T-helper 2 cell treated with Interferon-gamma antibody and Interleukin-4, amounts not matched to agents 5 μg/mL and 100 μg/mL, for 36 hours (primary cell): ENCODE measurements around the gene MAGEF1.
A peak's percentile ranks its signal among the peaks of the same experiment; 100 is the strongest.

ENCODE experiments used
- DNase-seq: peaks from one replicate; pipeline ENCODE4 v3.0.0; 2021; ENCODE audit warnings: low spot score
- H3K27ac Mint-ChIP-seq: one replicate; pipeline ENCODE4 v1.8.0; 2021; ENCODE audit warnings: mild to moderate bottlenecking, mixed read lengths
- H3K27me3 Mint-ChIP-seq: one replicate; pipeline ENCODE4 v1.8.0; 2021; ENCODE audit warnings: low read depth, mixed read lengths
- H3K36me3 Mint-ChIP-seq: one replicate; pipeline ENCODE4 v1.8.0; 2021; ENCODE audit warnings: low read depth, mixed read lengths
- H3K4me1 Mint-ChIP-seq: one replicate; pipeline ENCODE4 v1.8.0; 2021; ENCODE audit warnings: low read depth, mixed read lengths
- H3K4me3 Mint-ChIP-seq: one replicate; pipeline ENCODE4 v1.8.0; 2022; ENCODE audit warnings: mild to moderate bottlenecking, moderate library complexity, mixed read lengths
- H3K9me3 Mint-ChIP-seq: one replicate; pipeline ENCODE4 v1.8.0; 2021; ENCODE audit warnings: mixed read lengths

The MAGEF1 gene

DNA sequence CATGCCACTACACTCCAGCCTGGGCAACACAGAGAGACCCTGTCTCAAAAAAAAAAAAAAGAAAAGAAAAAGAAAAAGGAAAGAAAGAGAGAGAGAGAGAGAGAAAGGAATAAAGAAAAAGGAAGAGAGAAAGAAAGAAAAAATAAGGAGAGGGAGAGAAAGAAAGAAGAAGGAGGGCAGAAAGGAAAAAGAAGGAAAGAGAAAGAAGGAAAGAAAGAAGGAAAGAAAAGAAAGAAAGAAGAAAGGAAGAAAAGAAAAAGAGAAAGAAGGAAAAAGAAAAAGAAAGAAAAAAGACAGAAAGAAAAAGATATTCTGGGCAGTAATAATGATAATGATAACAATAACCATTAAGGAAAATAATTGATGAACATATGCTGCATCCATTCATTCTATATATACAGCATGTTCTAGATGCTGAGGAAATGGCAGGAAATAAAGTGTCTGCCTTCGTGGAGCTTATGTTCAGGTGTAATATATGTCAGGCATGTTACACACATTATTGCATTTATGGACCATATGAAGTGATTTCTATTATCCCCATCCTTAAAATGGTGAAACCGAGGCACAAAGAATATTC lies 37.4 kb upstream of the MAGEF1 start:
- H3K9me3 Mint-ChIP-seq = no peaks in the 10 kb centered on the region
- peaks cover 4% of the 10 kb centered on the region for H3K27me3 Mint-ChIP-seq
- peaks cover 12% of the 10 kb centered on the region for H3K4me1 Mint-ChIP-seq
- no peak overlapping the region for H3K27ac Mint-ChIP-seq
- H3K4me3 Mint-ChIP-seq = no peak overlapping the region
- no peak for DNase-seq
- no peaks in the 10 kb centered on the region for H3K36me3 Mint-ChIP-seq

DNA sequence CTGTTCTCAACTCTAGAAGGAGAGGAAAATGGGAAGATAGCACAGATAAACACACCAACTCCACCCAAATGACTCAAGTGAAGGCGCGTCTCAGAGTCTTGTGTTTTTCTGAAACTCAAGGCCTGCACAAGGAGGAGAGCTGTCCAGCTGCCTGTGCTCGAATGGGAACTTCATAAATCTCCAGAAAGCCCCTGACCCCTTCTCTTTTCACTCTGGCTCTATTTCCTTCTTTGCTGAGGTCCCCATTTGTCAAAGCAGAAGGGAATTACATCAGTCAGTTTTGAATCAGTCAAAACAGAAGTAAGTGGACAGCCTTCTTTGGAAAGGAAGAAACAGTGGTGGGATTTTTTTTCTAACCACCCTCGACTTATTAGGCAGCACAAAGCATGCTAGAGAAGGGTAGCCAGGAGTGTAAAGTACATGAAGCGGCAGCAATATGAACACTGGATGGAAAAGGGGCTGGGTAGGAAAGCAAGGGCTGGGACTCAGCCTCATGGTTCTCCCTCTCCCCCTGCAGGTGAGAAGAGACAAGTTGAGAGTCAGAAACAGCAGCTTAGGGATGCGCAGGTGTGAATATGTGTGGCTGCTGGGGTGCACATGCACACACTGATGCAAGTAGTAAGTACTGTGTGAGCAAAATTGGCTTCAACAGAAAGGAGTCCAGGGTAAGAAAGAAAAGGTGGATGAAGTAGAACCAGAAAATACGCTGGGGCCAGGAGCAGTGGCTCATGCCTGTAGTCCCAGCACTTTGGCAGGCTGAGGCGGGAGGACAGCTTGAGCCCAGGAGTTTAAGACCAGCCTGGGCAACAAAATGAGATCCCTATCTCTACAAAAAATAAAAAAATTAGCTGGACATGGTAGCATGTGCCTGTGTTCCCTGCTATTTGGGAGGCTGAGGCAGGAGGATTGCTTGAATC lies 36.6 kb upstream of the MAGEF1 start:
- H3K36me3 Mint-ChIP-seq = no peaks in the 10 kb centered on the region
- no peak overlapping the region for H3K4me3 Mint-ChIP-seq

DNA sequence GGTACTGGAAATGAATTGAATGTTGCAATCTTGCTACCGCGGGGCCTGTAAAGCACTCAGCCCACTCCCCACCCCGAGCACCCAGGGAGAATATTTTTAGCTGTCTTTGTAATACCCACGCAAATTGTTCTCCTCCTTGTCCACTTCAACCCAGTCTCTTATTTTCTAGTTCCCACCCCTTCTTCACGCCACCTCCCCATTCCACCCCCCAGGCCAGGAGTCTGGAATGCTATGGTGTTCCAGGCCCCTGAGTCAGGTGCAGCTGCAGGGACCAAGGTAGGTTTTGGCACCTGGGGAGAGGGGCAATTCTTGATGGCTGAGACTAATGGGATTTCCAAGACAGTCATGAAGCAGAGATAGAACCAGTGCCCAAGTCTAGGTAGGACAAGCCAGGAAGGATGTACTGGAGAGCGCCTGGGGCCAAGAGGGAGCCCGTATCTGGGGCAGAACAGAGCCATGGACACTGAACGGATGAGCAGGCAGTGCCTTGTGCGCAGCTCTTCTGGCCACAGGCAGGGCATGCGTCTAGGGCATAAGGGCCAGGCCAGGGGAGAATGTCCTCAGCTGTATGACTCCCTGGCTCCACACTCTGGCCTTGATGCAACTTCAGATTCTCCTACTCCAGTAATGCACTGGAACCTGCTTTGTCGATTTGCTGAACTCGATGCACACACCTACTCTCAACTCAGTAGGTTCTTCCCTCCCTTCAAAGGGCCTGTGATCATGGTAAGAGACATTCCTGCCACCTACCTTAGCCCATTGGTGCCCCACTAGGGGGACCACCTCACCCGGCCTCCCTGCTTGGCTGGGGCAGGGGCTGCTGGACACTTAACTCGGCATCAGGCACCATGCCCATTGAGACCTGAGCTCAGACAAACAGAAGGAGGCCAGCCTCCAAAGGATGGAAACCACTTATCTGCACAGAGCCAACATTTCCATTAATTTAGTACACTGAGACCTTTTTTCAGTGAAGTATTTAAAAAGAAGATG lies 34.6 kb upstream of the MAGEF1 start:
- Mint-ChIP-seq H3K9me3 (no peaks in the 10 kb centered on the region), H3K27ac (no peak overlapping the region), H3K36me3 (no peaks in the 10 kb centered on the region), H3K27me3 (no peaks in the 10 kb centered on the region), H3K4me1 (peaks cover 12% of the 10 kb centered on the region), H3K4me3 (no peak overlapping the region)
- DNase-seq = no peak

More for the DNA sequence above, 36.6 kb upstream of the MAGEF1 start:
- Mint-ChIP-seq H3K4me1 (peaks cover 12% of the 10 kb centered on the region), H3K9me3 (no peaks in the 10 kb centered on the region), H3K27ac (no peak overlapping the region), H3K27me3 (peaks cover 4% of the 10 kb centered on the region)
- no peak for DNase-seq

DNA sequence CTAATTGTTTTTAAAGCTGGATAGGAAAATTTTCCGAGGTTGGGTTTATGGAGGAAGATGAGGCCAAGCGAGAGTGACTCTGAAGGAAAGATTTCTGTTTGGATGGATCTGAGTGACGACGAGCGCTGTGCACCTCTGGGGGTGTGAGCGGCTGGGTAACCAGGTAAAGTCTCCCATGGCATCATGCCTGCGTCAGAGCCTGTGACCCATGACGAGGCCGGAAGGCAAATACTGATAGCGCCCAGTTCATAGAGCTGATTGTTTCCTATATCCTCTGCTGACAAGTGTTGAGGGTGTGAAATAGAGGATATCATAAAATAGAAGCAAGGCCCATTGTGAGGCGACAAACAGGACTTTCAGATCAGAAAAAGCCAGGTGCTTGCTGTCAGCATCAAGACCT lies 33.7 kb upstream of the MAGEF1 start:
- H3K27ac Mint-ChIP-seq = no peak overlapping the region

DNA sequence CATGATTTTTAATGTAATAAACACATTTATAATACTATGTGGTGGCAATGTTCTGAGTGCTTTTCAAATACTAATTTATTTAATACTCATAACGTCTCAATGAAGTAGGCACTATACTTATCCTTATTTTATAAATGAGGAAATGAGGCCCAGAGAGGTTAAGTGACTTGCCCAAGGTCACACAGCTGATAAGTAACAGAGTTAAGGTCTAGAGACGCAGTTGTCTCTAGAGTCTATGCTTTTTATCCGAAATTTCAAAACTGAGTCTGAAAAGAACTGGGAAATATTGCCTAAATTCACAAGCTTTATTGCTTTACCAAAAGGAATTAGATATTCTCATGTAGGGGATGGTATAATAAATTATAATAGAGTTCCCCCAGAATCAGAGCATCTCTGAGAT lies 31.4 kb upstream of the MAGEF1 start:
- DNase-seq = no peak
- no peak overlapping the region for H3K27ac Mint-ChIP-seq
- H3K36me3 Mint-ChIP-seq = no peaks in the 10 kb centered on the region
- peaks cover 7% of the 10 kb centered on the region for H3K4me1 Mint-ChIP-seq
- H3K4me3 Mint-ChIP-seq = no peak overlapping the region
- no peaks in the 10 kb centered on the region for H3K9me3 Mint-ChIP-seq
- peaks cover 4% of the 10 kb centered on the region for H3K27me3 Mint-ChIP-seq

More for the DNA sequence above, 33.7 kb upstream of the MAGEF1 start:
- H3K36me3 Mint-ChIP-seq = no peaks in the 10 kb centered on the region
- H3K27me3 Mint-ChIP-seq = no peaks in the 10 kb centered on the region
- H3K9me3 Mint-ChIP-seq = no peaks in the 10 kb centered on the region
- DNase-seq = no peak
- peaks cover 12% of the 10 kb centered on the region for H3K4me1 Mint-ChIP-seq
- no peak overlapping the region for H3K4me3 Mint-ChIP-seq

DNA sequence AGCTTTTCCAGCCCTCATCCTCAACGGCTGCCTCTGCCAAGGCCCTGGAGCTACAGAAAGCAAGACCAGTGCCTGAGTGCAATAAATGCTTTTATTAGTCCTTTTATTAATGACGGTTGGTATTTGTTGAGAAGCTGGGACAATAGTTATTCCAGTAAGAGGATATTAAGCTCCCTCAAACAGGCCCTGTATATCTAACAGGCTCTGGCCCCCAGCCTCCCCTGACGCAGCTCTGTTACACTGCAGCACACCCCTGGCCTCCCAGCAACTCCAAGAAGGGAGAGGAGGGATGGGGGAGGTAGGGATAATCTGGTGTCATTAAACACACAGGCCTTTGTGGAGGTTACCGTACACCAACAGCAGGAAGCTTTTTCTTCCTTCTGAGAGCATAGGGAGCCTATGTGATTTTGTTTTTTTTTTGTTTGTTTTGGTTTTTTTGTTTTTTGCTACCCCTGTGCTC lies 30.8 kb upstream of the MAGEF1 start:
- H3K27me3 Mint-ChIP-seq = peaks cover 4% of the 10 kb centered on the region
- H3K36me3 Mint-ChIP-seq = no peaks in the 10 kb centered on the region
- H3K27ac Mint-ChIP-seq = no peak overlapping the region

DNA sequence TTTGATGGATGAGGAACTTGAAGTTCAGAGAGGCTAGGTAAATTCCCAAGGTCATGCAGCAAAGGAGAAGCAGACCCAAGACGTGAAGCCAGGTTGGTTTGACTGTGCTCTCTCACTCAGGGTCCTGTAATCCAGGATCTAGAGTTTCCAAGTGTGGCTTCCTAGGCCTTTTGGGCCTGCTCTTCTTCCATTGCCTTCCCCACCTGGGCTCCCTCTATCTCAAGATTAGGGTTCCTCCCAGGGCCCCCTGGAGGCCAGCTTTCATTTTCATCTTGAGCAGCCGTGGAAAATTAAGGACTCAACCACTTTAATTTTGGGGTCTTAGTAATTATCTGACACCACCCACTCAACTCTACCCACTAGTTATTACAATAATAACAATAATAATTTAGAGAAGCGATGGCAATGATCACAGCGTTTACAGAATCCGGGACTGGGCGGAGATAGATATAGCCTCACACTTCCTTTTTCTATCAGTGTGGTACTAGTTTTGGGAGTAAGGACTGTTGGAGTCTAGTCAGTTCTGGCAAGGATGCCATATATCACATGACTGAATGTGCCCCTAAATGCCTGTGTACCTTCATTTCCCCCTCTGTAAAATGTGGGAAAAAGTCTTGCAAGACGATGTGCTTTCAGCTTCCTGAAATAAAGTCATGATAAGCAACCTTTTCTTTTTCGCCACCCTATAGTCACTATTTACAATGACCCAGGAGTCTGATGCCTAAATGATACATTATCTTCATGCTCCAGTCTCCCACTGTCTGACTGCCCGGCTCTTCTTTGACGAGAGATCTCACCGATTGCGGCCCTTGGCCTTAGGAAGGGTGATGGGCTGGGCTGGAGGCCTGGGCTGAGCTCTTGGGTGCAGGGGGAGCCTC lies 30.2 kb upstream of the MAGEF1 start:
- Mint-ChIP-seq H3K9me3 (no peaks in the 10 kb centered on the region), H3K4me1 (peaks cover 3% of the 10 kb centered on the region), H3K27me3 (peaks cover 4% of the 10 kb centered on the region), H3K4me3 (no peak overlapping the region), H3K36me3 (no peaks in the 10 kb centered on the region), H3K27ac (no peak overlapping the region)
- no peak for DNase-seq

More for the DNA sequence above, 30.8 kb upstream of the MAGEF1 start:
- Mint-ChIP-seq H3K4me1 (peaks cover 3% of the 10 kb centered on the region), H3K4me3 (no peak overlapping the region), H3K9me3 (no peaks in the 10 kb centered on the region)
- no peak for DNase-seq

DNA sequence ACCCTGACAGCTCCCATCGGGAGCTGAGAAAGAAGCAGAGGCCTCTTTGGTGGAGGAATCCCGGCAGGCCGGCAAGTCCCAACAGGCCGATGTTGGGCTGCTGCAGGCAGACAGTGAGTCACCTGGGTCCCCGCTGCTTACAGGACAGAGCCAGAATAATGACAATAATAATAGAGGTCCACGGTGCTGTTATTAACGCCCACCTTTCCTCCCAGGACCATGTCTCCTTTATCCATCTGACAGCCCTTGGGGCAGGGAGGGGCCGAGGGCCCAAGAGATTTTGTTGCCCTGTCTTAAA lies 29.3 kb upstream of the MAGEF1 start:
- DNase-seq = no peak
- Mint-ChIP-seq H3K27me3 (peaks cover 4% of the 10 kb centered on the region), H3K36me3 (no peaks in the 10 kb centered on the region), H3K27ac (no peak overlapping the region), H3K9me3 (no peaks in the 10 kb centered on the region), H3K4me1 (peaks cover 3% of the 10 kb centered on the region), H3K4me3 (no peak overlapping the region)

DNA sequence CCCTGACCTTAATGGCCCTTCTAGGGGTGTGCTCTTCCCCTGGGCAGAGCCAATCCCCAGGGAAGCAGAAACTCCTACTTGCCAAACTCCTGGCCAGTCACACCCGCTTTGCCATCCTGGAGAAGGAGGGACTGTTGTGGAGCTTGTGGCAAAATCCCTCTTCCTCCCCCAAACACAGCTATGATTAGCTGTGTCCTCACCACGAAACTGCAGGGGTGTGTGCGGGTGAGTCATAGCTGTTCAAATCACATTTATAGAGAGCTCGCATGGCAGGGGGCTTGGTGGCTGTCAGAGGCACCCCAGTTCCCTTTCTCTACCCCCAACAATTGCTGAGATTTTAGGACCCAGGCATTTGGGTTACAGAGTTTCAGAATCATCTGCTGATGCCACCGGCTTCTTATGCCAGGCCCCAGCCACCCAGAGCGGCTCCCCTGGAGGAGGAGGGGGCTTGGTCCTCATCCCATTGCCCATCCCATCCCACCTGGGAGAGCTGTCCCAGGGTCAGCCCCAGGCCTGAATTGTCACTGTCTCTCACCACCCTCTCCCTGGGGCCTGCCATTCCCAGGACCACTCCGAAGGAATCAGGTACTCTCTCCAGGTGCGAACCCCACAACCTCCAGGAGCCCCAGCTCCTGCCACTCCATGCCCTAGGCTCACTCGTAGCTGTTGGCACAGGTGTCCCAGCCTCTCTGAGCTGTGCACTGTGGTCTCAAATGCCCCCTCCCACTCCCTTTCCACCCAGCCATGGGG lies 28.8 kb upstream of the MAGEF1 start:
- DNase-seq = peak; percentile 32
- H3K27ac Mint-ChIP-seq = no peak overlapping the region
- peaks cover 3% of the 10 kb centered on the region for H3K4me1 Mint-ChIP-seq
- H3K4me3 Mint-ChIP-seq = no peak overlapping the region
- peaks cover 4% of the 10 kb centered on the region for H3K27me3 Mint-ChIP-seq
- no peaks in the 10 kb centered on the region for H3K36me3 Mint-ChIP-seq
- no peaks in the 10 kb centered on the region for H3K9me3 Mint-ChIP-seq

DNA sequence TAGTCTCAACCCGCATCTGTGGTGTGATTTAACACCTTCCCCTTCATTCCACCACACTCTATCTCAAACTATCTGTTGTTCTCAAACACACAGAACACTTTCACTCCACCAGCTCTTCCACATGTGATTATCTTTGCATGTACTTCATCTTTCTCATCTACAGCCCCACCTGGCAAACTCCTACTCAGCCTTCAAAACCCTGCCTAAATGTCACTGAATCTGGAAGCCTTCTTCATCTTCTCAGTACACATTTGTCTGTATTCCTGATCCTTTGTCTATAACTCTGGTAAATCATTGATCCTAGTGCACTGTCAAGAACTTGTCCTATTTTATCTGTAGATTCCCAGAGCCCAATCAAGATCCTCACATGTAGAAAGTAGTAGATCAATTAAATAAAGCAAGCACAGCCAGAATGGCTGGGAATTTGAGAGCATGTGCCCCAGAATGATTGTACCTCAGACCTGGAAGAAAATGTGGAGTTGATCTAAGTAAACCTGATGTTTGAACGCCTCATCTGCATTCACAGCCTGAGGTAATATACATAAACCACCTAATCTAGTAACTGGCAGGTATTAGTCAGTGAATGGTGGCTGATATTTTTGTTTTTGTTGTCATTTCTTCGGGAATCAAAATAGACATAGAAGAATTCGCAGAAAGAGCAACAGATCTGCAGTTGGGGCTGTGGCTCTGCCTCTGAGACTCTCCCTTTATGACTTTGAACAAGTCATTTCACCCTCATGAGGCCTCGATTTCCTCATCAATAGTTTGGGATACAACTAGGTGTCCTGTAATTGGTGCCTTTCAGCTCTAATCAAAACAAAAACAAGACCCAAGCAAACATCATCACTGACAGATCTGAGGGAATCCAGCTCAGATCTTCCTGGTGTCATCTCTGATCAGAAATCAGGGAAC lies 28.0 kb upstream of the MAGEF1 start:
- H3K9me3 Mint-ChIP-seq = no peaks in the 10 kb centered on the region
- H3K27me3 Mint-ChIP-seq = peaks cover 4% of the 10 kb centered on the region
- H3K27ac Mint-ChIP-seq = no peak overlapping the region
- DNase-seq = no peak
- H3K4me1 Mint-ChIP-seq = peaks cover 3% of the 10 kb centered on the region
- H3K4me3 Mint-ChIP-seq = no peak overlapping the region
- no peaks in the 10 kb centered on the region for H3K36me3 Mint-ChIP-seq

DNA sequence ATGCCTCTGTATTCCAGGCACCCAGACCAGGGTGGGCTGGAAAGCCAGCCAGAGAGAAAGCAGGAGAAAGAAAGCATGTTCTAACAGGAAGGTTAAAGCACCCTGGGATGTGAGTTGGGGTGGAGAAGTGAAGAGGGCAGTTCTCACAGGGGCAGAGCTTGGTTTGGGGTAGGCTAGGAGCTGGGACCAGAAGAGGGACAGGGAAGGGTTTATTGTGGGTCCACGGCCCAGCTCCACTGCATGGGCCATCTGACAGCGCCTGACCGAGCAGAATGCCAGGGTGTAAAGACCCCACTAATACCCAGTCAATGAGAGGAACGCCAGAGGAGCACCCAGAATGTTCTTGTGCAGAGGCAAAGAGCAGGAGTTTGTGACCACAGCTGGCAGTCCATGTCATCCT lies 27.1 kb upstream of the MAGEF1 start:
- Mint-ChIP-seq H3K27ac (no peak overlapping the region), H3K4me1 (peaks cover 3% of the 10 kb centered on the region), H3K27me3 (peaks cover 4% of the 10 kb centered on the region), H3K36me3 (no peaks in the 10 kb centered on the region), H3K9me3 (no peaks in the 10 kb centered on the region), H3K4me3 (no peak overlapping the region)
- no peak for DNase-seq

DNA sequence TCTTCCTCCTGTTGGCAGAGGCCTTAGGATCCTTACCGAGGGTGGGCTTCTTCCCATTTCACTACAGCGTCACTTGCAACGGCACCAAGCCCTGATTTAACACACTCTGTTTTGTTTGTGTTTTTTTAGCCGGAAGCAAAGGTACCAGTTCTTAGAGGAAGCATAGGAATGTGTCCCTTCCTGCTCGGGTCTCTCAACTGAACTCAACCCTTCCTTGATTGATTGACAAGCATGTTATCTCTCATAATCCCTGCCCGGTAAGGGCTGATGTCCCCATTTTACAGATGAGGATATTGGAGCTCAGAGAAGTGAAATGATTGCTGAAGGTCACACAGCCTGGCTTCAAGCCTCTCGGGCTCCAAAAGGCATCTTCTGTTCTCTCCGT lies 26.6 kb upstream of the MAGEF1 start:
- no peak overlapping the region for H3K4me3 Mint-ChIP-seq
- H3K36me3 Mint-ChIP-seq = no peaks in the 10 kb centered on the region
- no peak for DNase-seq
- H3K4me1 Mint-ChIP-seq = peaks cover 3% of the 10 kb centered on the region
- H3K27me3 Mint-ChIP-seq = peaks cover 4% of the 10 kb centered on the region
- H3K9me3 Mint-ChIP-seq = no peaks in the 10 kb centered on the region
- H3K27ac Mint-ChIP-seq = no peak overlapping the region
